Nephron (organoid): ENCODE measurements around the gene LRRC36.
A peak's percentile ranks its signal among the peaks of the same experiment; 100 is the strongest.

Source experiments
- H3K27ac Mint-ChIP-seq, 3 experiments: 2 replicates each; pipeline ENCODE4 v1.8.0; 2020; ENCODE audit warnings: mixed read lengths in 3 of 3, mild to moderate bottlenecking in 2 of 3, moderate library complexity in 1 of 3
- H3K27me3 Mint-ChIP-seq: 2 replicates; pipeline ENCODE4 v1.8.0; 2021; ENCODE audit warnings: low read depth, mild to moderate bottlenecking, moderate library complexity, mixed read lengths
- H3K36me3 Mint-ChIP-seq: 2 replicates; pipeline ENCODE4 v1.8.0; 2020; ENCODE audit warnings: low read depth, mixed read lengths
- H3K4me1 Mint-ChIP-seq: 2 replicates; pipeline ENCODE4 v1.8.0; 2020; ENCODE audit warnings: mixed read lengths
- H3K4me3 Mint-ChIP-seq, 3 experiments: 2 replicates each; pipeline ENCODE4 v1.8.0; 2020; ENCODE audit warnings: mild to moderate bottlenecking in 3 of 3, mixed read lengths in 3 of 3, moderate library complexity in 2 of 3
- H3K9me3 Mint-ChIP-seq: 2 replicates; pipeline ENCODE4 v1.8.0; 2020; ENCODE audit warnings: mixed read lengths
- TF ChIP-seq, protein P1 (sequence below), 3 experiments: fragments of 200-600 bp; sonication (generic); IDR thresholded peaks; one replicate each; pipeline ENCODE4 v1.5.0; 2021; ENCODE audit warnings: antibody characterized with exemption in 3 of 3; ENCODE audit not compliant: unreplicated experiment in 3 of 3

Gene LRRC36

DNA sequence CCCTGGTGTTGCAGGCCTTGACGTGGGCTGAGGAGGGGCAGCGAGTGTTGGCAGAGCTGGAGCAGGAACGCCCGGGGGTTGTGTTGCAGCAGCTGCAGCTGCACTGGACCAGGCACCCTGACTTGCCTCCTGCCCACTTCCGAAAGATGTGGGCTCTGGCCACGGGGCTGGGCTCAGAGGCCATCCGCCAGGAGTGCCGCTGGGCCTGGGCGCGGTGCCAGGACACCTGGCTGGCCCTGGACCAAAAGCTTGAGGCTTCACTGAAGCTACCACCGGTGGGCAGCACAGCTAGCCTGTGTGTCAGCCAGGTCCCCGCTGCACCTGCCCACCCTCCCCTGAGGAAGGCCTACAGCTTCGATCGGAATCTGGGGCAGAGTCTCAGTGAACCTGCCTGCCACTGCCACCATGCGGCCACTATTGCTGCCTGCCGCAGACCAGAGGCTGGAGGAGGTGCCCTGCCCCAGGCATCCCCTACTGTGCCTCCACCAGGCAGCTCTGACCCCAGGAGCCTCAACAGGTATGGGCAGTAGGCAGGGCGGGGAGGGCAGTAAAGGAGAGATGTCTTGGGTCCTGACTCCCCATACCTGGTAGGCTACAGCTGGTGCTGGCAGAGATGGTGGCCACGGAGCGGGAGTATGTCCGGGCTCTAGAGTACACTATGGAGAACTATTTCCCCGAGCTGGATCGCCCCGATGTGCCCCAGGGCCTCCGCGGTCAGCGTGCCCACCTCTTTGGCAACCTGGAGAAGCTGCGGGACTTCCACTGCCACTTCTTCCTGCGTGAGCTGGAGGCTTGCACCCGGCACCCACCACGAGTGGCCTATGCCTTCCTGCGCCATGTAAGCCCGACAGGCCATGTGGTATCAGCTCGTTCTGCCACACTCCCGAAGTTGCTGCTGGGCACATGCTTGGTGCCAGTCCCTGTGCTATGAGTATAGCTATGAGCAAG is 41.6 kb upstream of the LRRC36 start:
- Mint-ChIP-seq H3K9me3 (no peaks in the 10 kb centered on the region), H3K27ac (no peak overlapping the region), H3K27me3 (peaks cover 7% of the 10 kb centered on the region), H3K4me3 (no peak overlapping the region), H3K4me1 (no peaks in the 10 kb centered on the region), H3K36me3 (no peaks in the 10 kb centered on the region)
- TF ChIP-seq, protein P1, sequence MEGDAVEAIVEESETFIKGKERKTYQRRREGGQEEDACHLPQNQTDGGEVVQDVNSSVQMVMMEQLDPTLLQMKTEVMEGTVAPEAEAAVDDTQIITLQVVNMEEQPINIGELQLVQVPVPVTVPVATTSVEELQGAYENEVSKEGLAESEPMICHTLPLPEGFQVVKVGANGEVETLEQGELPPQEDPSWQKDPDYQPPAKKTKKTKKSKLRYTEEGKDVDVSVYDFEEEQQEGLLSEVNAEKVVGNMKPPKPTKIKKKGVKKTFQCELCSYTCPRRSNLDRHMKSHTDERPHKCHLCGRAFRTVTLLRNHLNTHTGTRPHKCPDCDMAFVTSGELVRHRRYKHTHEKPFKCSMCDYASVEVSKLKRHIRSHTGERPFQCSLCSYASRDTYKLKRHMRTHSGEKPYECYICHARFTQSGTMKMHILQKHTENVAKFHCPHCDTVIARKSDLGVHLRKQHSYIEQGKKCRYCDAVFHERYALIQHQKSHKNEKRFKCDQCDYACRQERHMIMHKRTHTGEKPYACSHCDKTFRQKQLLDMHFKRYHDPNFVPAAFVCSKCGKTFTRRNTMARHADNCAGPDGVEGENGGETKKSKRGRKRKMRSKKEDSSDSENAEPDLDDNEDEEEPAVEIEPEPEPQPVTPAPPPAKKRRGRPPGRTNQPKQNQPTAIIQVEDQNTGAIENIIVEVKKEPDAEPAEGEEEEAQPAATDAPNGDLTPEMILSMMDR (IDR thresholded peaks at IDR 0.05; ENCODE audit: unreplicated experiment in 3 of 3), result peak; percentile 50 to 56 (median 54)

DNA sequence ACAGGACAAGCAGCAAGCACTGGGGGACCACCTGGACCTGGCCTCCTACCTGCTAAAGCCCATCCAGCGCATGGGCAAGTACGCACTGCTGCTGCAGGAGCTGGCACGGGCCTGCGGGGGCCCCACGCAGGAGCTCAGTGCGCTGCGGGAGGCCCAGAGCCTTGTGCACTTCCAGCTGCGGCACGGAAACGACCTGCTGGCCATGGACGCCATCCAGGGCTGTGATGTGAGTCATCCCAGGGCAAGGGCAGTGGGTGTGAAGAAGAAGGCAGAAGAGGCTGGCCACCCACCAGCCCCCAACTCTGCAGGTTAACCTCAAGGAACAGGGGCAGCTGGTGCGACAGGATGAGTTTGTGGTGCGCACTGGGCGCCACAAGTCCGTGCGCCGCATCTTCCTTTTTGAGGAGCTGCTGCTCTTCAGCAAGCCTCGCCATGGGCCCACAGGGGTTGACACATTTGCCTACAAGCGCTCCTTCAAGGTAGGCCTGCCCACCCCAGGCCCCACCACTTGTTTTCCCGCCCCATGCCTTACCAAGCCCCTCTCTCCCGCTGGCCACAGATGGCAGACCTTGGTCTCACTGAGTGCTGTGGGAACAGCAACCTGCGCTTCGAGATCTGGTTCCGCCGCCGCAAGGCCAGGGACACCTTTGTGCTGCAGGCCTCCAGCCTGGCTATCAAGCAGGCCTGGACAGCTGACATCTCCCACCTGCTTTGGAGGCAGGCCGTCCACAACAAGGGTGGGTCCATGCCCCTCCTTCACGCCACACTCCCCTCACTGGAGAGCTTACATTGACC is 40.0 kb upstream of the LRRC36 start:
- Mint-ChIP-seq H3K4me3 (no peak overlapping the region), H3K9me3 (no peaks in the 10 kb centered on the region), H3K36me3 (no peaks in the 10 kb centered on the region), H3K27ac (no peak overlapping the region), H3K4me1 (no peaks in the 10 kb centered on the region), H3K27me3 (peaks cover 10% of the 10 kb centered on the region)
- TF ChIP-seq, protein P1 (IDR thresholded peaks at IDR 0.05; ENCODE audit: unreplicated experiment in 3 of 3), result no peak

DNA sequence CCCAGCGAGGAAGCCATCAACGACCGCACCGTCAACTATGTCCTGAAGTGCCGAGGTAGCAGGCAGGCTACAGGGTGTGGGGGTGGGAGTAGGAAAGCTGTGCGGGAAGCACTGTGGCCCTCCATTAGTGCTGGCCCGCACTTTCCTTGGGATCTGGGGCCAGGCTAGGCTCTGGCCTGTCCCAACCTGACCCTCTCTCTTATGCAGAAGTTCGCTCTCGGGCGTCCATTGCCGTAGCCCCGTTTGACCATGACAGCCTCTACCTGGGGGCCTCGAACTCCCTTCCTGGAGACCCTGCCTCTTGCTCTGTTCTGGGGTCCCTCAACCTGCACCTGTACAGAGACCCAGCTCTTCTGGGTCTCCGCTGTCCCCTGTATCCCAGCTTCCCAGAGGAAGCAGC is 38.7 kb upstream of the LRRC36 start:
- no peaks in the 10 kb centered on the region for H3K36me3 Mint-ChIP-seq
- H3K27me3 Mint-ChIP-seq, result peaks cover 18% of the 10 kb centered on the region
- H3K4me1 Mint-ChIP-seq, result no peaks in the 10 kb centered on the region
- H3K9me3 Mint-ChIP-seq, result no peaks in the 10 kb centered on the region
- TF ChIP-seq, protein P1 (IDR thresholded peaks at IDR 0.05; ENCODE audit: unreplicated experiment in 3 of 3), result no peak
- H3K27ac Mint-ChIP-seq, result no peak overlapping the region
- no peak overlapping the region for H3K4me3 Mint-ChIP-seq

DNA sequence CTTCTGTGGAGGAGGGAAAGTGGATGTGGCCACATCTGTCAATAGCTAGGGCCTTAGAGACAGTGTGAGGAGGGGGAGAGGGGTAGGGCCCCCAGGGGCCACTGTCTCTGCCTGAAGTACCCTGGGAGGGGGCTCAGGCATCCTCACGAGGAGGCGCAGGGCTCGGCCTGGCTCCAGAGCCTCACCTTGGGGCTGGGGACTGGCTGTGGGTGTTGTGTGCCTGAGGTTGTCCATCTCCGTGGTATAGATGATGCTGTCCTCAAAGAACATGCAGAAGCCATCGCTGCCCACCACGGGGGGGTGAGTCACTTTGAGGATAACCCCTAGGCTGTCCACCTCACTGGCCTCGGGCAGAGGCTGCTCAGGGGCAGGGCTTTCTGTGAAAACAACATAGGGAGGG is 35.2 kb upstream of the LRRC36 start:
- no peak overlapping the region for H3K4me3 Mint-ChIP-seq
- TF ChIP-seq, protein P1 (IDR thresholded peaks at IDR 0.05; ENCODE audit: unreplicated experiment in 3 of 3), result no peak
- no peaks in the 10 kb centered on the region for H3K36me3 Mint-ChIP-seq
- peaks cover 17% of the 10 kb centered on the region for H3K27me3 Mint-ChIP-seq
- peaks cover 4% of the 10 kb centered on the region for H3K4me1 Mint-ChIP-seq
- no peak overlapping the region for H3K27ac Mint-ChIP-seq
- H3K9me3 Mint-ChIP-seq, result no peaks in the 10 kb centered on the region

DNA sequence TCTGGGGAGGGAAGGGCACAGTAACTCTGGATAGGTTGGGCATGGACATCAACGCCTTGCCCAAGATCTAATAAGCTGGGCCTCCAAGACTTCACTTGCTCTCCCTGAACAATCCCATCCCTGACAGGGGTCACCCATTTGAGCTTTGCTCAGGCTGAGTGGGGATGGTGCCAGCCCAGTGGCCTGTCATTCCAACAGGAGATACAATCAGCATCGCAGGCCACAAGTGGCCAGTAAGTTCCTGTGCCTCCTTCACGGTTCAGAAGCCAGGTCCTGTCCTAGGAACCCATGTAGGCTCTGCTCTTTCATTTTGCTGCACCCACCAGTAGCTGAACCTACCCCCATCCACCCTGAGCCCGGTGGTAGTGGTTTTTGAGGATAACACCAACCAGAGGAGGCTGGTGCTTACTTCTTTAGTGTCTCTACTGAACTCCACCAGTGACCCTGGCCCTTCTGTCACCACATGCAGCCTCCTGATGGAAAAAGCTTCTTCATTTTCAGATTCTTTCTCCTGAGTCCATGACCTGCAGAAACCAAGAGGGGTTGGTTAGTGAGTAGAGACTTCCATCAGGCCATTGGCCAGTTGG is 32.4 kb upstream of the LRRC36 start:
- TF ChIP-seq, protein P1 (IDR thresholded peaks at IDR 0.05; ENCODE audit: unreplicated experiment in 3 of 3), result no peak
- no peaks in the 10 kb centered on the region for H3K9me3 Mint-ChIP-seq
- no peaks in the 10 kb centered on the region for H3K36me3 Mint-ChIP-seq
- peaks cover 7% of the 10 kb centered on the region for H3K4me1 Mint-ChIP-seq
- H3K4me3 Mint-ChIP-seq, result no peak overlapping the region
- peaks cover 12% of the 10 kb centered on the region for H3K27me3 Mint-ChIP-seq
- H3K27ac Mint-ChIP-seq, result peak overlapping the region in 2 of 3 experiments; percentile 15 to 63
